NCI-H510A treated with DMSO at 0.1 percent for 48 hours (cell line): ENCODE results near the gene COL18A1.
"Not testable (repeated sequence)": the region's sequence is repeated elsewhere in the genome, so short reads cannot be mapped to it uniquely, and the experiment has no call there.

ENCODE experiments used
- DNase-seq: peaks from one replicate; lab custom pipeline; 2025; lab: John Stamatoyannopoulos, UW

The COL18A1 gene

DNA sequence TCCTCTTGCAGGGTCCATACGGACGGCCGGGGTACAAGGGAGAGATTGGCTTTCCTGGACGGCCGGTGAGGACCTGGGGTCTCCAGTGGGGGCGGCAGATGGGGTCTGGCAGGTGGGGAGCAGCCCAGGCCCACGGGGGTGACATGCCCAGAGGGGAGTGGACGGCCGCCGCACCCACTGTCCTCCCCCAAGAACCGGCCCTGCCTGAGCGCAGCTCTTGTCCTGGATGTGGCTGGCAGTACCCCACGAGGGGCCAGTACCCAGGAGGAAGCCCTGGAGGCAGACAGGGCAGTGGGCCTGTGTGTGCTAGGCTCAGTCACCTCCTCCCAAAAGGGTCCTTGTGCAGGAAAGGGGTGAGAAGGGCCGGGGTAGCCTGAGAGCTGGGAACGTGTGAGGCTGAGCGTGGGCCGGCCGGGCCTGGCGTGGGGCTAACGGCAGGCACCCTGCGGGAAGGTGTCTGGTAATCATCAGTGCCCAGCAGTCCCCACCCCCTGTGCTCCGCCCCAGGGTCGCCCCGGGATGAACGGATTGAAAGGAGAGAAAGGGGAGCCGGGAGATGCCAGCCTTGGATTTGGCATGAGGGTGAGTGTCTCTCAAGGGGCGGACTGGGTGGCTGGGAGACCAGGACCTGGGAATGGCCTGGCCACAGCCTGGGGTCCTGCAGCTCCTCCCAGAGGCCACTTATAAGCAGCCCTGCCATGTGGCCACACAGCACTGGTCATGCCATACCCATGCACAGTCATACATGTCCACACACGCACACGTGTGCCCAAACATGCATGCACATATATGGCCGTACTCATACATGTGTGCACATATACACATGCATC, 90.1 kb downstream of the COL18A1 start:
- DNase-seq: no peak

DNA sequence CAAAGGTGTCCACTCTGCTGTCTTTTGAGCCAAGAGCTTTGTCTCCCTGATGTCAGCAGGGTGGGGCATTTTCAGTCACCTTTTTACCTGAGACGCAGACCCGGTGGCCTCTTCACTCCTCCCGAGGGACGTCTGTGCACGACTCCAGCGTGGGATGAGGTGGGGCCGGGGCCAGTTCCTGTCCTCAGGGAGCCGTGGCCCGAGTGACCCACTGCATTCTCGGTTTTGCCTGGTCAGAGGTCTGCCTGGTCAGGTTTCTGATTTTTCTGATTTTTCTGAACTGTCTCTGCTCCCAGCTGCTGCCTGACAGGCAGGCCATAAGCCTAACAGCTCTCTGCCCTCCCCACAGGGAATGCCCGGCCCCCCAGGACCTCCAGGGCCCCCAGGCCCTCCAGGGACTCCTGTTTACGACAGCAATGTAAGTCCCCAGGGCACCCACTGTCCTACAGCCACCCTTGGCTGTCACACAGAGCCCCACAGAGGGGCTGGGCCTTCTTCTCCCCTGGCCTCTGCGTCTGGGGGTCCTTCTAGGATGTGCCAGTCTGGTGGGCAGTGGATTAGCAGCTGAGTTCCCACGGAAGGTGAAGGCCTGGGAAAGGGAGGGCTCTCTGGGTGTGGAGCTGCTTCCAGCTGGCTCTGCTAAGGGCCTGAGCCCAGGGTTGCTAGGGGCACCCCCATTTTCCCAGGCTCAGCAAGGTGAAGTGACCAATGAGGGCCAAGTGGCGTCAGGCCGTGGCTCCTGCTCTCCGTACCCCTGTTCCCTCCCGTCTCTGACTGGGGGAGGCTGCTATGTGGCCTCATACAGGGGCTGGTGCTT, 91.4 kb downstream of the COL18A1 start:
- DNase-seq: no peak

DNA sequence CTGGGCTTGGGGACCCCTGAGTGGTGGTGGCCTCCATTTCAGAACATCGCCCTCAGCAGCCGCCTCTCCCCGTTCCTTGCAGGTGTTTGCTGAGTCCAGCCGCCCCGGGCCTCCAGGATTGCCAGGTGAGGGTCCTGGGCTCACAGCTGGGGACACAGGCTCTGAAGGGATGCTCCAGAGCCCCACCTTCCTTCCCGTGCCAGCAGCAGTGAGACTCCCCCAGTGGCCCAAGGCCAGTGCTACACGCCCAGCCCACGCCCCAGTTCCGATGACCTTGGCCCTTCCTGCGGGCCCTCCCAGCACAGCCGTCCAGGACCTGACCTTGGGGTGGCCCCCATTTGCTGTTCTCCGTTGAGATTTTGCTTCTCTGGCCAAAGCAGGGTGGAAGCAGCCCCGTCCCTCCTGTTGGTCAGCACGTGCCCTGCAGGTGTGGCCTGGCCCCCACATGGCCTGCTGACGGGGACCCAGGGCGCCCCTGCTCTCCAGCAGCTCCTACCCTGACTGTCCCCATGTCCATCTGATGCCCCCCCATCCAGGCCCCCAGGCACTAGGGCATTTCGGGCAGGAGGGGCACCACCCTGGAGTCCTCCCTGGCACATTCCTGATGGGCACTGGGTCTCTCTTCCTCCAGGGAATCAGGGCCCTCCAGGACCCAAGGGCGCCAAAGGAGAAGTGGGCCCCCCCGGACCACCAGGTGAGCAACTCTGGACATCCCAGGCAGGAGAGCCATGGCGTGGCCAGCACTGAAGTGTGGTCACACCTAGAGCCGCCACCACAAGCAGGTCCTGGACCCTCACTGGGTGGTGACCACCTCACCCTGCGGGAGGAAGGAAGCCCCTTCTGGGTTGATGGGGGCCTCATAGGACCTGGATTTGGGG, 92.2 kb downstream of the COL18A1 start:
- no peak for DNase-seq

DNA sequence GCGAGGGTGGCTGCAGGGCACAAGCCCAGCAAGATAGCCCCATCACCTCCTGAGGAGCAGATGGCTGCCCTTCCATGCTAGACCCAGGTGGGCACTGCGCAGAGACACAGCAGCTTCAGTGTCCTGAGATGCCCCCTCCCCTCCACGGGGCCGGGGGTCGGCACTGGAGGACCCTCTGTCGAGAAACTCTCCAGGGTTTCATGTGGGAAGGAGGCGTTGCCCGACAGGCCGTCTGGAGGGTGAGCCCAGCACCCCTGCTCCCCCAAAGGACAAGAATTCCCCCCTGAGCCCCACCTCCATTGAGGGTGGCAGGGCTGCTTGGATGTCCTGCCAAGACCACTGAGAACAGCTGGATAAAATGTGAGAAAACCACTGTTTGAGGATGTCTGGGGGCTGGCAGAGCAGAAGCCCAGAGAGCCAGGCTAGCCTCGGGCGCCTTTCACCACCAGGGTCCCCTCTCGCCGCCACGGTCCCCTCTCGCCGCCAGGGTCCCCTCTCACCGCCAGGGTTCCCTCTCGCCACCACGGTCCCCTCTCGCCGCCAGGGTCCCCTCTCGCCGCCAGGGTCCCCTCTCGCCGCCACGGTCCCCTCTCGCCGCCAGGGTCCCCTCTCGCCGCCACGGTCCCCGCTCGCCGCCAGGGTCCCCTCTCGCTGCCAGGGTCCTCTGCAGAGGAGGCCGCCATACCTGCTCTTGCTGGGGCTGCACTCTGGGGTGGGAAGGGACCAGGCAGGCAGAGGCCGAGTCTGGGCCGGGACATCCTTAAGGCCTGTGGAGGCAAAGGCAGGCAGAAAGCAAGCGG, 93.1 kb downstream of the COL18A1 start:
- DNase-seq: no peak

DNA sequence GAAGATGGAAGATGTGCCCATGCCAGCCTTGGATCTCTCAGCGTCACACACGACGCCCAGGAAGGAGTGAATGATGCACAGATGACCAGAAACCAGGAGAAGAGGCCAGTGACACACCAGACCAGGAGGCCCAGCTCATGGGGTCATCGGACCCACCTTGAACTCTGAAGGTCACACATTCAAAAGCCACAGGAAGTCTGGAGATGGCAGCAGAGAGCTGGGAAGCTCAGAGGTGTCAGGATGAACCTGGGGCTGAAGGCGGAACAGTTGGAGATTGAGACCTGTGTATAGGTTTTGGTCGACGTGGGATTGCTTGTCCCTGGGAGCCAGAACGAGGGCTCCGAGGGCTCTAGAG, 93.7 kb downstream of the COL18A1 start:
- DNase-seq: no peak

DNA sequence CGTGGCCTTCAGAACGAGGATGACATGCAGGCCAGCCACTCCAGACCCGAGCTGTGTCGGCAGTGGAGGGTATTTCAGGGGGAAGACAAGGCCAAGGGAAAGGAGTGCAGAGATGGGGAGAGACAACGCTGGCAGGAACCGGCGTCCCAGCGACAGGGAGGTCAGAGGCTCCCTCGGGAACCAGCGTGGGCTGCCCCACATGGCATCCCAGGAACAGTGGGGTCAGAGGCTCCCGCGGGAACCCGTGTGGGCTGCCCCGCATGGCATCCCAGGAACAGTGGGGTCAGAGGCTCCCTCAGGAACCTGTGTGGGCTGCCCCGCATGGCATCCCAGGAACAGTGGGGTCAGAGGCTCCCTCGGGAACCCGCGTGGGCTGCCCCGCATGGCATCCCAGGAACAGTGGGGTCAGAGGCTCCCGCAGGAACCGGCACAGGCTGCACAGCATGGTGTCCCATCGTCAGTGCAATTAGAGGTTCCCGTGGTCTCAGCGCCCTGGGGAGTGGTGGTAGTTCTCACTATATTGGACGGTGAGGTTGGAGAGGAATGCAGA, 94.3 kb downstream of the COL18A1 start:
- DNase-seq: no peak

DNA sequence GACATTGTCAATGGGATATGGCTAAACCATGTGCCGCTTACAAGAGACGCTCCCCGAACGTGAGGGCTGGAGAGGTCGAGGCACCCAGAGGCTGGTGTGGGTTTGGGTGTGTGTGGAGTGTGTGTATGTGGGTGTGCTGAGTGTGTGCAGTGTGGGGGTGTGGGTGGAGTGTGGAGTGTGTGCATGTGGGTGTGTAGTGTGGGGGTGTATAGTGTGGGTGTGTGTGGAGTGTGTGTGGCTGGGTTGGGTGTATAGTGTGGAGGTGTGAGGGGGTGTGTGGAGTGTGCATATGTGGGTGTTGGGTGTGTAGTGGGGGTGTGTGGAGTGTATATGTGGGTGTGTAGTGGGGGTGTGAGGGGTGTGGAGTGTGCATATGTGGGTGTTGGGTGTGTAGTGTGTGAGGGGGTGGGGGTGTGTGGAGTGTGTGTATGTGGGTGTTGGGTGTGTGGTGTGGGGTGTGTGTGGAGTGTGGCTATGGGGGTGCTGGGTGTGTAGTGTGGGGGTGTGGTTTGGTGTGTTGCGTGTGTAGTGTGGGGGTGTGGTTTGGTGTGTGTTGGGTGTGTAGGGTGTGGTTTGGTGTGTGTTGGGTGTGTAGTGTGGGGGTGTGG, 95.1 kb downstream of the COL18A1 start:
- no peak for DNase-seq

DNA sequence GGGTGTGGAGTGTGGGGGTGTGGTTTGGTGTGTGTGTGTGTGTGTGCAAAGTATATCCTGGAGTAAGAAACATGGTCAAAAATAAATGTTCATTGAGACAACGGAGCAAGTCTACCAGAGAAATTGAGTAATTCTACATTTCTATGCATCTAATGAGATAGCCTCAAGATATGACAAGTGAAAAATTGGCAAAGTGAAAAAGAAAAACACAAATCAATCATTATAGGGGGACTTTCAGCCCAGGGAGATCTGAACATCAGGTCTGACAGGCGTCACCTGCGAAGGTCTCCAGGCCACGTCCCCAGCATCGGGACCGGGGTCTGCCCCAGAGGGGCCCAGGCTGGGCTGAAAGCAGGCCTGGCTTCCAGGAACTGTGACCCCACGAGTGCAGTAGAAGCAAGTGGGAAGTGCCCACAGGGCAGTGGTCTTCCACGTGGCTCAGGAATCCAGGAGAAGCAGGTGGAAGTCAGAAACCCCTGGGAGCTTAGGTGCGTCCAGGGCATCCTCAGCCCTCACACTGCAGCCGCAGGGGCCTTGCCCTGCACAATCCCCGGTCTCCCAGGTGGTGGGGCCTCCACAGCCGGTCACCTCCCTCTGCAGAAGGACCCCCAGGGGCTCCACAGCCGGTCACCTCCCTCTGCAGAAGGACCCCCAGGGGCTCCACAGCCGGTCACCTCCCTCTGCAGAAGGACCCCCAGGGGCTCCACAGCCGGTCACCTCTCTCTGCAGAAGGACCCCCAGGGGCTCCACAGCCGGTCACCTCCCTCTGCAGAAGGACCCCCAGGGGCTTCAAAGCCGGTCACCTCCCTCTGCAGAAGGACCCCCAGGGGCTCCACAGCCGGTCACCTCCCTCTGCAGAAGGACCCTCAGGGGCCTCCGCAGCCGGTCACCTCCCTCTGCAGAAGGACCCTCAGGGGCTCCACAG, 96.4 kb downstream of the COL18A1 start:
- not testable (repeated sequence) for DNase-seq

DNA sequence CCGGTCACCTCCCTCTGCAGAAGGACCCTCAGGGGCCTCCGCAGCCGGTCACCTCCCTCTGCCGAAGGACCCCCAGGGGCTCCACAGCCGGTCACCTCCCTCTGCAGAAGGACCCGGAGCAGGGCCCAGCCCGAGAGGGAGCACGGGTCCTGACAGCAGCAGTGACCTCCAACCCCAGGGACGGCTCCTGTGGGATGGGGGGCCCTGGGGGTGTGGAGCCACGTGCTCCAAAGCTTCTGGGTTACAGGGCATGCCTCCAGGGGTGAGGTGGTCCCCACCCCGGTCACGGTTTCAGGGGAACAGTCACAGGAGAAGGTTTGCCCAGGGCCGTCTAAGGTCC, 97.0 kb downstream of the COL18A1 start:
- no peak for DNase-seq

DNA sequence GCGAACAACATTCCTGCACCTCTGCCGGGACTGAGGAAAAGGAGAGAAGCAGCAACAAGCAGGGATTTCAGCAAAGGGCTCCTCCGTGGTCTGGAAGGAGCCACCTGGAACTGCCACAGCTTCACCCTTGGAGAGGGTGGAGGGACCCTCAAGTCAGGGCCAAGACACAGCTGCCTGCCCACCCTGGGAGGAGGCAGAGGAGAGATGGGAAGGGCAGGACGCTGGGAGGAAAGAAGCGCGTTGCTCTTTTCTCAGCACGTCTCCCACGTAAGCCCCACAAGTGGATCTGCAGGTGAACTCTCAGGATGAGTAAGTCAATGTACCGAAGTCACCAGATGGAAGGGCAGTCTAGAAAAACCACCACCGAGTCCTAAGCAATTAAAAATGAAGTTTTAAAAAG, 97.6 kb downstream of the COL18A1 start:
- DNase-seq: no peak

DNA sequence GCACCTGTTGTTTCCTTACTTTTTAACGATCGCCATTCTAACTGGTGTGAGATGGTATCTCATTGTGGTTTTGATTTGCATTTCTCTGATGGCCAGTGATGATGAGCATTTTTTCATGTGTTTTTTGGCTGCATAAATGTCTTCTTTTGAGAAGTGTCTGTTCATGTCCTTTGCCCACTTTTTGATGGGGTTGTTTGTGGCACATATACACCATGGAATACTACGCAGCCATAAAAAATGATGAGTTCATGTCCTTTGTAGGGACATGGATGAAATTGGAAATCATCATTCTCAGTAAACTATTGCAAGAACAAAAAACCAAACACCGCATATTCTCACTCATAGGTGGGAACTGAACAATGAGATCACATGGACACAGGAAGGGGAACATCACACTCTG, 98.3 kb downstream of the COL18A1 start:
- not testable (repeated sequence) for DNase-seq

DNA sequence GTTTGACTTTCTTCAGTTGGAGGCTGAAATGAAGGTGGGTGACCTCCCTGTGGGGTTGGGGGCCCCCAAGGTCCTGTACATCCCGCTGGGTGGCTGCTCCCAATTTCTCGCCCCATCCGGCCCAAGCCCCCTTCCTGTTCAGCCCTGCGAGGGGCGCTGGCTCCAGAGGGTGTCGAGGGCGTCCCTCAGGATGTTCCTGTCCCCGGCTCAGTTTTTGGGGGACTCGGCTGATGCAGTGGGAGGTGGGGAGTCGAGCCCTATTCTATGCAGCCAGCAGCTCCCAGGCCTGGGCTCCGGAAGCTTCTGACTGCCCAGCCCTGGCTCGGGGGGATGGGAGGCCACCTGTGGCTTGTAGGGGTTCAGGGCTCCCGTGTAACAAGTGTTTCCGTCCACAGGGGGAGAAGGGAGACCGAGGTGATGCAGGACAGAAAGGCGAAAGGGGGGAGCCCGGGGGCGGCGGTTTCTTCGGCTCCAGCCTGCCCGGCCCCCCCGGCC, 99.1 kb downstream of the COL18A1 start:
- no peak for DNase-seq

DNA sequence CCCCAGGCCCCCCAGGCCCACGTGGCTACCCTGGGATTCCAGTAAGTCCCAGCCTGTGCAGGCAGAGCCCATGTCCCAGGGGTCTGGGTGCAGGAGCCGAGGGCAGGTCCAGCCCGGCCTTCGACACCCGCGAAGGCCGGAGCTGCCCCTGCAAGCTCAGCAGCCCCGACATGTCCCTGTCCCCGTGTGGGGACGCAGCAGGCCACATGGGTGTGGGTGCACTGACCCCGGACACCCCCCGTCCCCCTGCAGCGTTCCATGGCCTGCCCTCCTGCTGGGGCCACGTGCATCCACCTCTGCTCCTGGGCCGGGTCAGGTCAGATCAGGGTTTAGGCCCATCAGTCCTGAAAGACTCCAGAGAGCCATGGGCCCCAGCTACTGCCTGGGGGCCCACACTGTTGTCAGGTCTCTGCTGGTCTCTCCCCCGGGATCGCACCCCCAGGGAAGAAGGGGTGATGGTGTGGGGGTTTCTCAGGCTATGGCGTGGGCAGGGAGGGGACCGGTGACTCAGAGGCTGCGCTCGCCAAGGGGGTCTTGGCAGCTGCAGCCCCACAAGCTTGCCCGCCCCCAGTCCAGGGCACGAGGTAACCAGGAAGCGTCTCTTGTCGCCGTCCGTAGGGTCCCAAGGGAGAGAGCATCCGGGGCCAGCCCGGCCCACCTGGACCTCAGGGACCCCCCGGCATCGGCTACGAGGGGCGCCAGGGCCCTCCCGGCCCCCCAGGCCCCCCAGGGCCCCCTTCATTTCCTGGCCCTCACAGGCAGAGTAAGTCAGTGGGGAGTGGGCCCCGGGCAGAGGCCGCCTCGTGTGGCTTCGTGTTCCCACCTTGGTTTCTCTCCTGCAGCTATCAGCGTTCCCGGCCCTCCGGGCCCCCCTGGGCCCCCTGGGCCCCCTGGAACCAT, 99.8 kb downstream of the COL18A1 start:
- DNase-seq: no peak

DNA sequence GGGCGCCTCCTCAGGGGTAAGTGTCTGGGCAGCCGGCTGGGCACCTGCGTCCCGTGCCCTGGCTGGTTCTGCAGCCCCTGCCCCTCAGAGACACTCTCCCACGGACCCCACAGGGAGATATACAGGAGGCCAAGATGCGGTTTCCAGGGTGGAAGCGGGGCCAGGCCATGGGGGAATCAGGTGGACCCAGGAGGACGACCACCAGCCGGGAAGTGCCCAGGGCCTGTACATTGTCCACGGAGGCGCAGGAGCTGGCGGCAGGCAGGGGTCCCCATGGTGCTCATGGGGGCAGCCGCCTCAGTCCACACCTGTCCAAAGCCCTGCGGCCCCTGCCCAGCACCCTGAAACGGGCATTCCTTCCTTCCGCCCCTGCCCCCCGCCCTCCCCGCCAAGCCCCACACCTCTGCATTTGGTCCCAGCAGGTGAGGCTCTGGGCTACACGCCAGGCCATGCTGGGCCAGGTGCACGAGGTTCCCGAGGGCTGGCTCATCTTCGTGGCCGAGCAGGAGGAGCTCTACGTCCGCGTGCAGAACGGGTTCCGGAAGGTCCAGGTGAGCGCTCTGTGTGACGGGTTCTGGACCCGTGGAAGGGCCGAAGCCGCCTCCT, 100.6 kb downstream of the COL18A1 start:
- DNase-seq: no peak

DNA sequence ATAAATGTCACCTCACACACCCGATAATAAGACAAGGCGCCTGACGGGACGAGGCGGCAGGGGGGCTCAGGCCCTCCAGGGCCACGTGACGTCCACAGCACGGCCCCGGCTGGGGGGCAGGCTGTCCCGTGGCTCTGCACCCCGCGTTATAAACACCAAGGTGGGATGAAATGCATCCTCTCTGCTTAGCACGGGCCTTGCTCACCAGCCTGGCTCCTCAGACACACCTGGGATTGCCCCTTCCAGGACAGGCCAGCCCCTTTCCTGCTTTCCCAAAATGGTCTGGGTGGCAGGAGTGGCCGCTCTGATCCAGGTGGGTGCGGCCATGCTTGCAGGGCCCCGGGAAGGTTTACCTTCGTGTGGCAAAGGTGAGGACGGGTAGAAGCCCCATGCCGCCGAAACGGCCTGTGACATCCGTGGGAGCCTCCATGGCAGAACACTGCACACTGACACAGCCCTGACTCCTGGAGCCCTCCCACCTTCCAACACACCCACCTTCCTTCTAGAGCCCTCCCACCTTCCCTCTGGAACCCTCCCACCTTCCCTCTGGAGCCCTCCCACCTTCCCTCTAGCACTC, 101.4 kb downstream of the COL18A1 start:
- DNase-seq: no peak

DNA sequence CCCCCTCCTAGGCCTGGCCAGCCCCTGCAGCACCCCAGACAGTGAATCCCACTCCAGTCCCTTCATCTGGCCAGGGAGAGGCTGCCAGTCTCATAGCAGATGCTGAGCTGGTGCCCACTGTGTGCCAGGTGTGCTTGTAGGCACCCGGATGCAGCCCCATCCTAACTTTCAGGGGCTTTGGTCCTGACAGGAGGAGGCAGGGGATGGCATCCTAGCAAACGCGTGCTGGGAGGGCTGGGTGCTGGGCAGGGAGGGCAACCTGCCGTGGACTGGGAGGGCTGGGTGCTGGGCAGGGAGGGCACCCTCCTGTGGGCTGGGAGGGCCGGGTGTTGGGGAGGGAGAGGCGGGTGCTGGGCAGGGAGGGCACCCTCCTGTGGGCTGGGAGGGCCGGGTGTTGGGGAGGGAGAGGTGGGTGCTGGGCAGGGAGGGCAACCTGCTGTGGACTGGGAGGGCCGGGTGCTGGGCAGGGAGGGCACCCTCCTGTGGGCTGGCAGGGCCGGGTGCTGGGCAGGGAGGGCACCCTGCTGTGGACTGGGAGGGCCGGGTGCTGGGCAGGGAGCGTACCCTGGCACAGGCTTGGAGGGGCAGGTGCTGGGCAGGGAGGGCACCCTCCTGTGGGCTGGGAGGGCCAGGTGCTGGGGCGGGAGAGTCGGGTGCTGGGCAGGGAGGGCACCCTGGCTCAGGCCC, 102.0 kb downstream of the COL18A1 start:
- DNase-seq: no peak

DNA sequence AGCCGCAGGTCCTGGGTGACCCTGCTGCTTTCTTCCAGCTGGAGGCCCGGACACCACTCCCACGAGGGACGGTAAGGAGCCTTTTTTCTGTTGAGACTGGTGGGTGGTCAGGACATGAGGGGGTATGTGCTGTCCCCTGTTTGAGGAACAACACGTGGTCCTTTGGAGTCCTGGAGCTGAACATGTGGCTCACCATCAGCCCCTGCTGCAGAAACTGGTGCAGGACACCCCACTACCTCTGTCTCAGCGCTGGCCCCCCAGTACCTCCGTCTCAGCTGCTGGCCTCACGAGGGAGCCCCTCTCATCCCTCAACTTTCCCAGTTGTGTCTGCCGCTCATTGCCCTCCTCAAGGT, 102.5 kb downstream of the COL18A1 start:
- no peak for DNase-seq
